NT2/D1 (cell line): Measurements from ENCODE around the gene ARID4B.

Source experiments
- SUZ12 ChIP-seq: IDR thresholded peaks from 2 replicates; pipeline ENCODE4 v1.6.1; 2011; ENCODE audit not compliant: insufficient read length, insufficient read depth; ENCODE audit errors: extremely low read depth
- YY1 ChIP-seq: IDR thresholded peaks from 2 replicates; pipeline ENCODE4 v1.6.1; 2011; ENCODE audit not compliant: insufficient read length, insufficient read depth
- ZNF274 ChIP-seq: IDR thresholded peaks from 2 replicates; pipeline ENCODE4 v1.6.1; 2011; ENCODE audit warnings: mild to moderate bottlenecking, low read depth, low read length

DNA sequence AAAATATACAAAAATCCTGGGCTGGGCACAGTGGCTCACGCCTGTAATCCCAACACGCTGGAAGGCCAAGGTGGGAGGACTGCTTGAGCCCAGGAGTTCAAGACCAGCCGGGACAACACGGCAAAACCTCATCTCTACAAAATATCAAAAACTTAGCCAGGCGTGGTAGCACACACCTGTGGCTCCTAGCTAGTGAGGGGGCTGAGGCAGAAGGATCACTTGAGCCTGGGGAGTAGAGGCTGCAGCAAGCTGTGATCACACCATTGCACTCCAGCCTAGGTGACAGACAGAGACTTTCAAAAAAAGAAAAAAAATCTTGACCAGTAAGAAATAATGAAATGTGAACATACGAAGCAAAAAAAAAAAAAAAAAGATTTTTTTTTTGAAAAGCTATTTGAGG lies 52.1 kb downstream of the ARID4B start:
- TF ChIP-seq ZNF274 (no peak), SUZ12 (no peak), YY1 (no peak)
